Stimulated activated CD8-positive, alpha-beta memory T cell treated with anti-CD3 and anti-CD28 coated beads, Interleukin-4, amount 100 ng/mL, for 48 hours (primary cell): ENCODE results near the gene TLX3.
"Not testable (repeated sequence)": the region's sequence is repeated elsewhere in the genome, so short reads cannot be mapped to it uniquely, and the experiment has no call there.

Source experiments
- DNase-seq: peaks from one replicate; pipeline ENCODE4 v3.0.0-alpha.2; 2020

TLX3 gene

DNA sequence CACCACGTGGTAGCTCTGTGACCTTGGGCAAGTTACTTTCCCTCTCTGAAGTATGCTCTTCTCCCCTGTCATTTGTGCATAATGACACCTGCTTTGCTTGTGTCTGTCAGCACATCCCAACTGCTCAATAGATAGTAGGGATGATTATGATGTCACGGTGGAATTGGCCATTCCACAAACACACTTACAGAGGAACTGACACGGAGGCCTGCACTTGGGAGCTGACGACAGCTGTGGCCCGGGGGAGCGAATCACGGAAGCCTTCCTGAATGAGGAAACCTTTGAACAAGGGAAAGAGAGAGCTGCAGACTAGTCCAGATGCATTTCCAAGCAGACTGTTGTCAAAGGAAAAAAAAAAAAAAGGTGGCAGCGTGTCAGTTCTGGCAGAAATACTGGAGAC lies 21.0 kb downstream of the TLX3 start:
- DNase-seq = no peak

- no peak for DNase-seq
Observed at GRCh38 chr5:171335616-171336015, 26.6 kb downstream of the TLX3 start.

- peak; percentile 37 for DNase-seq
Observed at GRCh38 chr5:171336521-171337209, 27.6 kb downstream of the TLX3 start.

- DNase-seq = no peak
Observed at GRCh38 chr5:171337210-171337569, 28.1 kb downstream of the TLX3 start.

DNA sequence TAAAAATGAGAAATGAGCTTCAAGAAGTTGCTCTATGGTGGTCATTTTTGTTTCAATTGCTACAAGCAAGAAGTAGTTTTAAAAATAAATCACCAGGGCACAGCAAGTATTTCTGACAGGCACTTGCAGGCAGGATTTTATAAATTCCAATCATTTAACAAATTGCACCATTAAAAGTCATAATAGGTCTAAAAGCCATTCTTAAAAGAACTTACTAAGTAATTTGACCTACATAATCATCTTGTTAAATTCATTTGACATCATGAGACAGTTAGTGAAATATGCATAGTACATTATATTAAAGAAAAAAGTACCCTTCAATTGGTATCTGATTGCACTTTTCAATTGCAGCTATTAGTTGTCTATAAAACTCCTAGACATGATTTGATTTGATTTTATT lies 31.0 kb downstream of the TLX3 start:
- DNase-seq = no peak

DNA sequence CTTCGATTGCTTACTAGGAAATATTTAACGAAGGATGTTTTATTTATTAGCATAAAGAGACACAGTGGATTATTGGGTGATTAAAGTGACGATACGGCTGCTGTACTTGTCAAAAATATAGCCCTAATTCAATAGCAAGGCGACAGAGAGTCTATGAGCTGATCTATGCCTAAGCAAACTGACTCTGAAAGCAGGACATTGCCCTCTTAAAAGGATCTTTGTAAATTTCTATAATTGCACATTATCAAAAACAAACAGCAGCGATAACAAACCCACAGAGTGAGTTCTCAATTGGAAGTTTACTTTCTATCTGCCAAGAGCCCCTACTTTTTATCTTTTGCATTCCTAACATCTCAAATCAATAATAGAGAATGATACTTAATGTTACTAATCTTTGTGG lies 31.4 kb downstream of the TLX3 start:
- DNase-seq = no peak

- peak; percentile 41 for DNase-seq
Observed at GRCh38 chr5:171342362-171343111, 33.5 kb downstream of the TLX3 start.

DNA sequence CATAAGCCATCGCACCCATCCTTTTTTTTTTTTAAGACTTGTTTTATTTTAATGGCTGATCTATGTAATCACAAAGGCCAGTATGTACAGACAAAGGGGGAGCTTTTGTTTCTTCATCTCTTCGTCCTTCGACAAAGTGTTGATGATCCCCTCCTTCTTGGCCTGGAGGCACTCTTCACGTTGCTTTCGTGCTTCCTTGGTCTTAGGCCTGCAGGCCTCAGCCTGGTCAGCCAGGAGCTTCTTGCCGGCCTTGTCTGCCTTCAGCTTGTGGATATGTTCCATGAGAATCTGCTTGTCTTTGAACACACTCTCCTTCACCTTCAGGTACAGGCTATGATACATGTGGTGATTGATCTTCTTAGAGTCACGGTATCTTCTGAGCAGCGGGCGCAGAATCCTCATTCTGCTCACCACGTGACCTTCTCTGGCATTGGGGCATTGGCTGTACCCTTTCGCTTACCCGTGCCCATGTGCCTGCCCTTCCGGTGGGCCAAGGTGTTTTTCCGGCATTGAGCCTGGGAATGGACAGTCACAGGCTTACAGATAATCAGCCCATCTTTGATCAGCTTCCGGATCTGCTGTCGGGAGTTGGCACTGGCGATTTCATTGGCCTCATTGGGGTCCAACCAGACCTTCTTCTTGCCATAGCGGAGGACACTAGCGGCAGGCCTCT lies 36.0 kb downstream of the TLX3 start:
- DNase-seq = no peak

- no peak for DNase-seq
Observed at GRCh38 chr5:171351536-171352073, 42.6 kb downstream of the TLX3 start.

DNA sequence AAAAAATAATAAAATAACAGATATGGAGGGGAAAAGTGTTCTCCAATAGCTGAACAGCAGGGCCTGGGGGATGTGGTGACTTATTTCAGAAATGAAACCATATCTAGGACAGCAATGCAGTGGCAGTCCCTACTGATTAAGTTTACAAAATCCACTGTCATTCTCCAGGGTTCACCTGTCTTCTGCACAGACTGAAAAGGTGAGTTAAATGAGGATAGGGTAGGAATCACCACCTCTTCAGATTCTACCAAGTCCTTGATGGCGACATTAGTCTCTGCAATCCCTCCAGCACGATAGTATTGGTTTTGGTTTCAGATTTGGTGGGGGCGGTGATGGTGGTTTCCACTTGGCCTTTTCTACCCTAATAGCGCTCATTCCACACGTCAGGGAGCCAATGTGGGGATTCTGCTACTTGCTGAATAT lies 46.3 kb downstream of the TLX3 start:
- peak; percentile 38 for DNase-seq

DNA sequence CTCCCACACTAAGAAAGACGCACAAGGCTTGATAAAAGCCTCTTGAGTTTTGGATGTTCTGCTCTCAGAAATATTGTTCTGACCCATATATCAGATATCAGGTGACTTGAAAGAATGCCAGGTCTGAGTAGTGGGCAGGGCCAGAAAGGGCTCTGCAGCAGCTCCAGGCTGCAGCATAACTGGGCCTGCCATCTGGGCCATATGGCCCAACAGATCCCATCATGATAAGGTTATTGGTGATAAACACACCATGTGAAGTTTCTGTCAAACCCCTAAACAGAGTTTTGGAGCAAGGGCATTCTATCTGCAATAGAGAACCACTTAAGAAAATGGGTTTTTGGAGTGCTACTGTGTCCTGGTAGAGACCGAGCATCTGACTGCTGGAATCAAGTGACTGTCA lies 48.8 kb downstream of the TLX3 start:
- no peak for DNase-seq

- not testable (repeated sequence) for DNase-seq
Observed at GRCh38 chr5:171361151-171361550, 52.1 kb downstream of the TLX3 start.
